22Rv1 (cell line): ENCODE data around the gene SLC34A3.

Experiments used
- ZFX ChIP-seq: fragments of 450-650 bp; IDR thresholded peaks from 2 replicates; pipeline ENCODE4 v1.6.1; 2017; ENCODE audit warnings: antibody characterized with exemption, borderline replicate concordance
- TF ChIP-seq, protein P1 (sequence below): fragments of 450-650 bp; IDR thresholded peaks from 2 replicates; pipeline ENCODE4 v1.5.1; 2017; ENCODE audit warnings: mild to moderate bottlenecking

GRCh38 chr9:137278061-137278701, 47.5 kb downstream of the SLC34A3 start:
- TF ChIP-seq, protein P1, sequence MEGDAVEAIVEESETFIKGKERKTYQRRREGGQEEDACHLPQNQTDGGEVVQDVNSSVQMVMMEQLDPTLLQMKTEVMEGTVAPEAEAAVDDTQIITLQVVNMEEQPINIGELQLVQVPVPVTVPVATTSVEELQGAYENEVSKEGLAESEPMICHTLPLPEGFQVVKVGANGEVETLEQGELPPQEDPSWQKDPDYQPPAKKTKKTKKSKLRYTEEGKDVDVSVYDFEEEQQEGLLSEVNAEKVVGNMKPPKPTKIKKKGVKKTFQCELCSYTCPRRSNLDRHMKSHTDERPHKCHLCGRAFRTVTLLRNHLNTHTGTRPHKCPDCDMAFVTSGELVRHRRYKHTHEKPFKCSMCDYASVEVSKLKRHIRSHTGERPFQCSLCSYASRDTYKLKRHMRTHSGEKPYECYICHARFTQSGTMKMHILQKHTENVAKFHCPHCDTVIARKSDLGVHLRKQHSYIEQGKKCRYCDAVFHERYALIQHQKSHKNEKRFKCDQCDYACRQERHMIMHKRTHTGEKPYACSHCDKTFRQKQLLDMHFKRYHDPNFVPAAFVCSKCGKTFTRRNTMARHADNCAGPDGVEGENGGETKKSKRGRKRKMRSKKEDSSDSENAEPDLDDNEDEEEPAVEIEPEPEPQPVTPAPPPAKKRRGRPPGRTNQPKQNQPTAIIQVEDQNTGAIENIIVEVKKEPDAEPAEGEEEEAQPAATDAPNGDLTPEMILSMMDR: no peak
- TF ChIP-seq ZFX: no peak
